Globus pallidus (tissue), 1 donor: ENCODE measurements around the gene PCDH9.
A peak's percentile ranks its signal among the peaks of the same experiment; 100 is the strongest.

Source experiments
- DNase-seq: peaks from one replicate; pipeline ENCODE4 v3.0.0-alpha.2; 2015; ENCODE audit warnings: low spot score

PCDH9 gene

DNA sequence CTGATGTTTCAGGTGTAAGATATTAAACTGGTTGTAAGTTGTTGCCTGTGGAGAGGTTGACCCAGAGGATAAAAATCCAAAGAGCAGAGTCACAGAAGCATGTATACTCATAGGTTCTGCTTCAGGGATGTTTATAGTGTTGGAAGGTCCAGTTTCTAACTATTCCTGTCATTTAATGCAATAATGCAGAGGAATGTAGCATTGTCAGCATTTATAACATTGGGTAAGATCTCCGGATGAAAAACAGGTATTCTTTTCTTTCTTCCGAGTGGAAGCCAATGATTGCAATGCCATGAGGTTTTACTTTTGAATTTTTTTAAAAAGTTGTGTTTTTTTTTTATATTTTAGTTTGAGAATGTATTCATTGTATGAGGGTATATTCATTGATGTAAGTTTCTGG, 771.0 kb downstream of the PCDH9 start:
- no peak for DNase-seq

DNA sequence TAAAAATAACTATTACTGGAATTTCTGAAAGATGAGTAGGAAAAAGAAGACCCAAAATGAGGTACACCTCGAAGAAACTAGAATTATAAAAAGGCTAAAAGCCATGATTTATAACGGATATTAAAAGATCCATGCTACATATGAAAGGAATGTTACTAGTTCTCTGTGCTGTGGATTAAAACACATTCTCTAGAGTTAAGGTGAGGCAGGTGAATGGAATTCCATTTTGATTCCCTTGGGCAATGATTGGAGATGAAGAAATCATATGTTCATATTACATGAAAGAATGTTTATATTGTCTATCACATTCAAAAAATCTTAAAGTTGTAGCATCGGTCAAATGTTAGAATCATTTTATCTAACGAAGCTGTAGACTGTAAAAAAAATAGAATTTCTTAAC, 783.7 kb downstream of the PCDH9 start:
- DNase-seq, result no peak

DNA sequence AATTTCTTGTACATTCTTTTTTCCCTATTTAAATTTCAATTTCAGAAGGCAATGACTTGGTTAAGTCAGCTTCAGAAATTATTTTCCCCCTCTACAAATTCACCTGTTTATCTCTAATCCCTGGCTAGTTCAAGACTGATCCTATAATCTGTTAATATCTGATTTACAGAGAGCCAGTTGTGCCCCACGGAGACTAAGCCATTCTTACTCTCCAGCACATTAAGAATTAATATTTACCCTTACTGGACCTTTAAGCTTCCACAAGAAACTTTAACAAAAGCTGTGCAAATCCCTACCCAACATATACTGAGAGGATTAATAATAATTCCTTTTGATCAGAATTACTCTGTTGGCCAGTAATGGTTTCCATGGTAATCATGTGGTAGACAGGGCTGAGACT, 786.2 kb downstream of the PCDH9 start:
- DNase-seq, result no peak

DNA sequence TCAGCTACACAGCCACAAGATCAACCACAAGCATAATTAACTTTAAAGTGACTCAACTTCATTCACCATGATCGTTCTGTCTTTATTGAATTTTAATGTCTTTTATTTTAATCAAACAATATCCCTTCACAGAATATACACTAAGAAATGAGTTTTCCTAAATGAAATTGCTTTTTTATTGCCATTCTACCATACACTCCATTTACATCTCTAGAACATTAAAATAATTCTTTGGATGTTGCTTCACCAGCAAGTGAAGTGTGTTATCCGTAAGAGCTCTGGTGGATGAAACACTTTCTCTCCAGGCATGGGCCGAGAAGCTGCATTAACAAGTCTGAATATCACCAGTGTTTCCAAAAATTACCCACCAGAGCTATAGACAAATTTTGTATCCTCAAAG, 789.2 kb downstream of the PCDH9 start:
- no peak for DNase-seq

DNA sequence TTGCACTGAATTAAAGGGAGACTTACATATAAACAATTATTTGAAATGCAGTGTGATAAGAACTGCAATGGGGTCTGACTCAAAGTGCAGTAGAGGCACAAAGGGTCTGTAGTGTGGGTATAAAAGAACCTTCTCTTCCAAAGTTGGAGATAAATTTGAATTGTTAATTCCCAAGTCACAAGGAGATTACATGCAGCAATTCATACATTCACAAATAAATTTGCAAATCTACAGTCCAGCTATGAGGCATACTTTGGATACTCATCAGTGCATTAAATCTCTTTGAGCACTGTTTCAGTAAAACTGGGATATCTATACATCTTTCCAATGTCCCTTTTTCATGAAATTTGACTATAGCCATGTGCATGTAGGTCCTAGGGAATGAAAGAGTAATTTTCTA, 799.4 kb downstream of the PCDH9 start:
- DNase-seq, result no peak

DNA sequence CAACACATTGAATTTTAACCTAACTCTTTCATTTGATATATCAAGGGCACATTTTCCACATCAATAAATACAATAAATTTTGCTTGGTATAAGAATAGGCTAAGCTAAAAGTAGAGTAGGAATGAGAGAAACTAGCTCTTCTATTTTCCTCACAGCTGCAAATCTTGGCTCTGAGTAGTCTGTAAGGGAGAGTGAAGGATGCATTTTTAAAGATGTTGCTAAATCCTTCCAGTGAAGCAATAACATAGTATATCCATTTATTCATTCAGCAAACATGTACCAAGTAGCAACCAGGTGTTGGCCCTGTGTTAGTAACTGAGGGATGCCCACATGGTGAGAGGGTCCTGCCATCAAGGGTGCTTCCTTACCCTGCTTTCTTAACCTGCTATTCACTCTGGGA, 799.9 kb downstream of the PCDH9 start:
- DNase-seq, result no peak

DNA sequence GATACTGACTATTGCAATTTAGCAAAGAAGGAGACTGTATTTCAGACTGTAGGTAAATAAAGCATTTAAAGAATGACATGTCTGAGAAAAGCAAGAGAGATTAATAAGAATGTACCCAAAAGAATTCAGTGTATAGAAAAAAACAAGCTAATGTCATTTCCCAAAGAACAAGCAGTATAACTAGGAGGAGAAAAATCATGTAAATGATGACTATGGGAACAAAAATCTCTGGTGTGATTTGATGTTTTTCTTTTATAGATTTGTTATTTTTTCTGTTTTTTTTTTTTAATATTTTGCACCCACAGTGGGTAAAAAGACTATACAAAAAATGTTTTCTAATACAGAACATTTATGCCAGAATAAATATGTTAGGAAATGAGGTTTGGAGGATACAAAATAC, 801.0 kb downstream of the PCDH9 start:
- no peak for DNase-seq

DNA sequence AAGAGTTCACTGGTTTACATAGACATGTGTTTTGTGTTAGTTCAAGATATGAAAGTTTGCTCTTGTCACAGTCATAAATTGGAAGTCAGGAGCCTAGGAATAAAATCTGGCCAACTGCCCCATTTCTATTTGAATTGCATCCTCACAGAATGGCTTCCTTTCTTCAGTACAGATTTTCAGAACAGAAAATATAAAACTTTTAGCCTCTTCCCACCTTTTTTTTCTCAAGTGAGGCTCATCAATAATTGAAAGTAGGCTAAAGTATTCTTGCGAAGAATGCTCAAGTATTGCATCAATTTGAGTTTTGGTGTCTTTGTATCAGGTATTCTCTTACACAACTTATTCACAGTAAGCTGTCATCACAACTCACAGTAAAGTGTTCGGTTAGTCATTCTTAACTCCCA, 802.7 kb downstream of the PCDH9 start:
- DNase-seq, result no peak

DNA sequence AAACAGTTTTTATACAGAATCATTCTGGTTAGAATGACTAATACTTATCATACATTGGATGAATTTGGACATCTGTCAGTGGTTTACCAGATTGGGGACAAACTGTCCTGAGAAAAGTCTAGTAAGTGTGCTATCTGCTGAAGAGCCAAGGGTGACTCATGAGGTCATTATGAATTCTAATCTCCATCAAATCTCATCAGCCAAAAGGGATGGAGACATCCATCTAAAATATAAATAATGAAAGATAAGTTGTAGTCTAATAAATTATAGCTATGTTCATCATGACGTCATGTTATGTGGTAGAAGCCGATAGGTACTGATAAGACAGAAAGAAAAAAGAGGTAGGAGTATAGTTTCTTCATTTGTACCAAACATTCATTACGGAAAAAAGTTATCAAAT, 804.4 kb downstream of the PCDH9 start:
- no peak for DNase-seq

DNA sequence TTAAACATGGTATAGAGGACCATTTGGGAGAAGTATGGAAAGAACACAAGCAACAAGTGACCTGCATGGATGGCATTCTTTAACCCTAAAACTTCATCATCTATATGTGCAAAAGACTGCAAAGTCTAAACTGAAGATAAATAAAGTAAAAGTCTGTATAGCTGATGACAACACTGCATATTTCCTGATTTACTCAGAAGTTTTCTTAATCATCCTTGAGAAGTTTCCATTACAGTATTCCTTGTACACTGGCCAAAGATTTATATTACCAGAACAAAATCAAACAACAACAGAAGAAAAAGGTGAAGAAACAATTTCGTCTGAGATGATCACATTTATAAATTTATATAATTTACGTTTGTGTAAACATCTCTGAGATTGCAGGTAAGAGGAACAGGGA, 805.7 kb downstream of the PCDH9 start:
- no peak for DNase-seq

DNA sequence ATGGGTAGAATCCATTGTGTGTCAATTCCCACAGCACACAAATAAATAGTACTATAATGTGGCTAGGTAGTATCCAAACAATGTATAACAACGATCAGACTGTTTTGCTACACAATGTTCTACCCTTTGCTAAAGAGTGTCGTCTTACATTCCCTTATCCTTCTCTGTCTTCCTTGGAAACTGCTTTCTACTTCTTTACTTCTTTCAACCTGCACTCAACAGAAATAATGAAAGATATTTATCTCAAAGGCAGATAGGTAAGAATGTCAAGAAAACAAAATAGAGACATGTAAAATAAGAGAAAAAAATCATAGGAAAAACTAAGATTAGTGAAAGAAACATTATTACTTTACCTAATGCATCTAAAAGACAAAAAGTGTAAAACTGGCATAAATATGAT, 814.7 kb downstream of the PCDH9 start:
- DNase-seq, result no peak

DNA sequence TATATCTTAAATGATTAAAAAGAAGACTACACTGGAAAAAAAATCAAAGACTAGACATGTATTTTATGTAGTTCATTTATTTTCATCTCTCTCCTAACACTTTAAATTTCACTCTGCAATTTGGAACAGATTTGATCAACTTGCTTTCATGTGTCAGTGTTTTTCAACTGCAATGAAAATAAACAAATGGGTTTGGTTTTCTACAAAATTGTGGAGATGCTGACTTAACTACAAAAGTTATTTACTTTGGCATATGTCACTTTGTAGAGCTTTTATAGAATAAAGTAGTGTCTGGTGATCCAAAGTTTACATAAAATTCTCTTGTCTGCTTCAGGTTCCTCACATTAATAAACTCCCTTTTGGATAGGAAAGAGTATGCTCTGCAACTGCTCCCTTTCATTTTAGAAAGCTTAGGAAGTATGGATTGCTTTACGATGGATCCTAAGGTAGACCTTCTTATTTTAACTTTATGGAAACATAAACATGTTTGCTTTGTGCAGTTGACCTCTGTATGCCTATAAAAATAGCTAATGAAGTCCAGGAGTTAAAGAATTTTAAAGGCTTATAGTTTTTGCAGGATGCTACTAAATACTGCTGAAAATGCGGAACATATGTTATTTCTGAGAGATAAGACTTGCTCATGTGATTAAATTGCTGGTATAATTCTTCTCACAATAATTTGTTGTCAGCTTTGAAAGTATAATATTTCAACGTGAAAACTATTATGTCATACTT, 815.9 kb downstream of the PCDH9 start:
- no peak for DNase-seq

DNA sequence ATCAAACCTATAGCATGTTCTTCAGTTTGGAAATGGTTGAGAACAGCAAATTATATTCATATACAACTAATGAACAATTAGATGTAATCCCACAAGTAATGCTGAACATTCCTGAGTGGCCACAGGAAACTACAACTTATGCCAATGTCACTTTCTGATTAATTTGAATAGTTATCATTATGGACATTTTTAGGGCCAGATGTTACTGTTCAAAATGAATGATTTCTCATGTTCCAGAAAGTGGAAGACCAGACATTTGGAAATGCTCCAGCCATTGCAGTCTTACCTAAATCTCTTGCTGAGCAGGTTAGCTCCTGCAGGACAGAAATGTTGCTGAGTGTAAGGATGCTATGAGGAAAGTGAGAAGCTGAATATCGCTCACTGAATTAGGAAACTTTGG, 819.8 kb downstream of the PCDH9 start:
- no peak for DNase-seq

DNA sequence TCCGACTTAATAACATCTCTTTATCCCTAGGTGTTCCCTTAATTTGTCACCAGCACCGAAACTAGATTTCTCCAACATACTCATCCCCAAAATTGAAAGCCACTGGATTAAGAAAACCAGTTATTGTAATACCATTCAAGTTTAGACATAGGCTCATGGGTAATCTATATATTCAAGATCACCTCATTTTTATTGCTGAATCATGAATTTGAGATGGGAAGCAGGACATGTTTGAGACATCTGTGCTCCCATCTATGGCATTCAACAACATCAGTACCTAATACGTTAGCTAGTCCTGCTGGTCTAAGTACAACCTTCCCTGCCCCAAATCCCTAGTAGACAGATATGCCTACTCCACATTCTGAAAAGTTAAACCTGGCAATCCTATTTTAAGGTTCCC, 820.6 kb downstream of the PCDH9 start:
- no peak for DNase-seq

DNA sequence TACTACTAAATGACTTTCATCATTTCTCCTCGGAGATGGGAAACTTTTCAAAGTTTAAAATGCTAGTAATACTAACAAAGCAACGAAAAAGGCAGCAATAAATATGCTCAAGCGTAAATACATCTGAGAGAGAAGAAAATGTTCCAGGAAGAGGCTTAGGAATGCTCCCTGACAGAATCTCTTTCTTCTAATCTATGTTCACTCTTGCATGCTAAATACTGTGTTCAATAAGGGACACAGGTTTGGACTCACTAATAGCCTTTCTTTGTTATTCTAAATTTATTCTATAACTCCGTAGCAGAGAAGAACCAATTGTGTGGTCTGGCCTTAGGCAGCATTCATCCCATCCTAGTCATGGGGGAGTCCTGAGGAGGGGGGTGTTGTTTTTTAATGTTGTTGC, 823.0 kb downstream of the PCDH9 start:
- peak; percentile 29 for DNase-seq

DNA sequence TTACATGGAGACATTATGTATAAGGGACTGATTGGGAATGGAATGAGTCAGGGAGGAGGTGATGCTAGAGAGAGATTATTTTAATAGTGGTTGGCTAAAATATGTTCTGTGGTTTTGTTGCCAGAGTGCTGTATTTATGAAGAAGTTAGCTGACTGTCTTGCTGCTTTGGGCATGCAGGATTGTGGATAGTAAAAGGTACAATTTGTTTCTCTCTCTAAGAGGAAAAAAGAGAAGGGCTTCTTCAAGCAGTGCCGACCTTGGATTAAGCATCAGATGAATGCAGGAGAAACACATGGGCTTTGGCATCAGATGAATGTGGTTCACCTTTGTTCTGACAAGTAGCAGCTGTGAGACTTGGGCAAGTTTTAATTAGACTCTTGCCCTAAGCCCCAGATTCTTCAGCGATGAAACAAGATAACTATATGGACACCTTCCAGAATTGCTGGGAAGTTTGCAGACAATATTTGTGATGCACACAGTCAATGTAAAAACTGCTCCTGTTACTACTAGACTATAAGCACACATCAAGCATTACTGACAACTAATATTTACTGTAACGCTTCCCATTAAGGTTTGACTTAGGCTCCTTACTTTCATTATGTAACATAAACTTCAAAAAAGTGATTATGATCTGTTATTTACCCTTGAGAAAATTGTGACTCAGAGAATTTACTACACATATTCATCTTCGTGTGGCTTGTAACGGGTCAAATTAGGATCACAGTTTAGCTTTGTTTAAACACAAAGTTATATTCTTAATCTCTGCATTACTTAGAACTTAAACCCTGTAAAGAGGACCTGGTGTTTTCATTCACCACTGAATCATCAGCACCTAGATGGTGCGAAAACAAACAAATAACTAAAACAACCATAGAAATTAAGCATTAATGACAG, 824.0 kb downstream of the PCDH9 start:
- no peak for DNase-seq

DNA sequence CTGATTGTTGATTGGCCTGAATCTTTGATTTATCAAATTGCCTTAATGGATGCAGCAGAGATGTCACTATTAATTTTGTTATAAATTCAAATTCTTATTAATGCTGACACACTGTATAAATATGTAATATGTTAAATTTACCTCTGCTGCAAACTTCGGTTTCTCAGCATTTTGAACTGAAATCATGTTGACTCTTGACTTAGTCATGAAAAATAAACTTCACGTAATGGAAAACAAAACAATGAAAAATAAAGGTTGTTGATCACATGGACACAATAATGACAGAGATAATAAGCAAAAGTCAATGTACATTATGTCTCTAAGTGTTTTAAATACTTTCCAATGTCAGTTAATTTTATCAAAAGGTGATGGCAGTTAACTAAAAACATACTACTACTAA, 827.6 kb downstream of the PCDH9 start:
- DNase-seq, result no peak

DNA sequence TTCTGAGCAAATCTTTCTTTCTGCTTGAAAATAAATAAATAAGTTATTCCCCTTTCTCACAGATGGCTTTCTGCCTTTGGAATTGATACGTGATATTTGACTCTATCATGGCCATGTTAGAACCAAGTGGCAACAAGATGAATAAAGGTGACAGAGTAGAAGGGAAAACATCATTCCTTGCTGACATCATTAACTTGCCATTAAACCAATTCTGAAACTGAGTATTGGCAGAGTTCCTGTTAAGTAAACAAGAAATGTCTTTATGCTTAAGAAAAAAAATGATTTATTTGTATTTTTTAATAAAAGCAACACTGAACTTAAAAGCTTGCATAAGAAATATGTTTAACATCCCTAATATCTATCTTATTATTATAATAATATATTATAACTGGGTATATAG, 828.1 kb downstream of the PCDH9 start:
- no peak for DNase-seq

DNA sequence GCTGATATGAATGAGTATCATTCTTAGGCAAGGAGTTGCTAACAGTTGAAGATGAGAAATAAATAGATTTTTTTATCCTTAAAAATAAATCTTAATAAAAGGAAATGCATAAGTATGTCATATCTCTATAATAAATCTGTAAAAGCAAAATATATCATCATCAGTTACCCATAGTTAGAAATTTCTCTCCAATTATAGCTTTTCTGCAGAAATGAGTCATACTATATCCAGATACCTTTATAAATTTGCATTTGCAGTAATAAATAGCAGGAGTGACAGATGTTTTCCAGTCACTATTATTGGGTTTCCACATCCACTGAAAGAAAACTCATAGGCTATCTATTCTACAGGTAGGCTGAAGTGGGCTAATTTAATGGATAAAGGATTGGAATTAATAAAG, 829.8 kb downstream of the PCDH9 start:
- DNase-seq, result no peak

DNA sequence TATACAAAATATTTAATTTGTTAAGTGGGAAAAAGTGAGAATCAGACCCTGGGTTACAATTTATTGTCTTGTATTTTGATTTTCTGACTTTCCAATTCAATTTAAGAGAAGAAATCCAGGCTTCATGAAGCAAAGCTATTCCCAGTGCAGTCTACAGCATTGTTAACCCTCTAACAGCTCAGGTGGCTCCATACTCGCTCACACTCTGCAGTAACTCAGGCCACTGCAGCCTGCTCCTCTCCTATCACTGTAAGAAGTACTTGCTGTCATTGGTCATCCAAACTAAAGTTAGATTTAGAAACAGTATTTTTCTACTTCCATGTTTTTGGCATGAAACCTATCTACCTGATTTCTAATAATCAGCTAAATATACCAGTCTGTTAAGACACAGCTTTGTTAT, 830.3 kb downstream of the PCDH9 start:
- no peak for DNase-seq

DNA sequence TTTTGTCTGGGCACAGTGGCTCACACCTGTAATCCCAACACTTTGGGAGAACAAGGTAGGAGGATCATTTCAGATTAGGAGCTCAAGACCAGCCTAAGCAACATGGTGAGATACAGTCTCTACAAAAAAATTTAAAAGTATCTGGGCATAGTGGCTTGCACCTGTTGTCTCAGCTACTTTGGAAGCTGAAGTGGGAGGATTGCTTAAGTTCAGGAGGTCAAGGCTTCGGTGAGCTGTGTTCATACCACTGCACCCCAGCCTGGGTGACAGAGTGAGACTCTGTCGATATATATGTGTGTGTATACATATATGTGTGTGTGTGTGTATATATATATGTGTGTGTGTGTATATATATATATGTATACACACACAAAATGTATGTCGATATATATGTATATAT, 833.0 kb downstream of the PCDH9 start:
- DNase-seq, result no peak

DNA sequence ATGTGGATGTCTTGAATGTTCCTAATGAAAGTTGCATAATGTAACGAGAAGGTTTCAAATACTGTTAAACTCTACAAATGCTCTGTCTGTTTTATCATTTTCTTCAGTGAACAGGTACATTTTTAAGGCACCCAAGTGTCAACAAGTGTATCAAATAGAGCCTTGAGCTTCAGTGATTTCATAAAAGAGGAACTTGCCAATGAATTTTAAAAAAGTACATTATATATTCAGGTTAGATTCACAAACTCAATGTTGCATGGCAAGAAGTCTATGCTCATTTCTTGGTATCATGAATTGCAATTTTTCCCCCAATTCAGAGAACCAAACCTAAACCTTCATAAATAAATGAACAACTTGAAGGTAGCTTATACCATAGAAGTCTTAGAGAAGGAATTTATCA, 838.8 kb downstream of the PCDH9 start:
- no peak for DNase-seq

DNA sequence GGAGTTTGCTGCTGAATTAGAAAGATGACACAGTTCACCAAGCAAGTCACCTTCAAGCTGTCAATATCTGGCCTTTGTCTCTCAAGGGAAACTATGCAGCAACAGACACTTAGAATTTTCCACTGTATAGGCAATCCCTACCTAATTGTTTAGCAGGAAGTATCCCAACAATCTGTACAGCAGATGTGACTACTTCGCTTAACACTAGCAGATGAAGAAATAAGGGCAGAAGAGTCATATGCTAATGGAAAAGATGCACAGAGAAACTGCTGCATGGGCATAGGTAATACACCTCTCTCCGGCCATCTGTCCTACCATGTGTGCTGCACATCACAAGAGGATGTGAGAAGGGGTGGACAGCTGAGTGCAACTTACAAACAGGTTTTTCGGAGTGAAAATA, 851.2 kb downstream of the PCDH9 start:
- DNase-seq, result no peak

DNA sequence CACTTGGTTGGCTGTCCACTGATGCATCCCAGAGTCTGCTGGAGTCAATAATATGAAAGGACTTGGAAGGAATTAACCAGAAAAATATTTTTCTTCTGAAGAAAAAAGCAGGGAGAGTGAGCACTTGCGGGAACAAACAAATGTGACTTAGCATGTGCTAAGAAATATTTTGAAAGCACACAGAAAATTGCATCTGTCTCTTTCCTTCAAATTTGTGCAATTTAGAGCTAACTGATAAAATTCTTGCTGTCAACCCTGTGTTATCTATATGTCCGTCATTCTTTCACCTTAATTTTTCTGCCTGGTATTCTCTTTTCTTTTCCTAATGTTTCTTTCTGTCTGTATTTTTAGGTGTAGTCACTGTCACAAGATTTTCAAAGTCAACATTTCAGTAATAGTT, 852.6 kb downstream of the PCDH9 start:
- no peak for DNase-seq
